Gastroesophageal sphincter (tissue), 3 donors: ENCODE data around the gene HAO1.

Experiments used
- EP300 ChIP-seq: sonication (generic); formaldehyde crosslinking; IDR thresholded peaks from one replicate; pipeline ENCODE4 v1.6.1; 2017; ENCODE audit warnings: antibody characterized with exemption, mild to moderate bottlenecking
- POLR2A ChIP-seq, 2 donors: fragments of 450-650 bp; IDR thresholded peaks; one replicate each; pipeline ENCODE4 v1.6.1; 2017; ENCODE audit warnings: antibody characterized with exemption in 2 of 2, mild to moderate bottlenecking in 2 of 2, moderate library complexity in 1 of 2
- POLR2AphosphoS5 ChIP-seq: sonication (generic); formaldehyde crosslinking; IDR thresholded peaks from one replicate; pipeline ENCODE4 v1.6.1; 2017; ENCODE audit warnings: antibody characterized with exemption
- TF ChIP-seq, protein P1 (sequence below), 4 experiments: fragments of 200-600 bp in 2 of 4; fragments of 450-650 bp in 2 of 4; sonication (generic) in 1 of 4; IDR thresholded peaks; one replicate each; pipeline ENCODE4 v1.5.1; 2017 to 2019; ENCODE audit warnings: antibody characterized with exemption in 4 of 4, mild to moderate bottlenecking in 2 of 4, moderate library complexity in 2 of 4

GRCh38 chr20:7938058-7938457 is 2.2 kb downstream of the HAO1 start:
- TF ChIP-seq POLR2AphosphoS5 (no peak), POLR2A (IDR thresholded peaks at IDR 0.05) (no peak), EP300 (no peak)
- TF ChIP-seq, protein P1, sequence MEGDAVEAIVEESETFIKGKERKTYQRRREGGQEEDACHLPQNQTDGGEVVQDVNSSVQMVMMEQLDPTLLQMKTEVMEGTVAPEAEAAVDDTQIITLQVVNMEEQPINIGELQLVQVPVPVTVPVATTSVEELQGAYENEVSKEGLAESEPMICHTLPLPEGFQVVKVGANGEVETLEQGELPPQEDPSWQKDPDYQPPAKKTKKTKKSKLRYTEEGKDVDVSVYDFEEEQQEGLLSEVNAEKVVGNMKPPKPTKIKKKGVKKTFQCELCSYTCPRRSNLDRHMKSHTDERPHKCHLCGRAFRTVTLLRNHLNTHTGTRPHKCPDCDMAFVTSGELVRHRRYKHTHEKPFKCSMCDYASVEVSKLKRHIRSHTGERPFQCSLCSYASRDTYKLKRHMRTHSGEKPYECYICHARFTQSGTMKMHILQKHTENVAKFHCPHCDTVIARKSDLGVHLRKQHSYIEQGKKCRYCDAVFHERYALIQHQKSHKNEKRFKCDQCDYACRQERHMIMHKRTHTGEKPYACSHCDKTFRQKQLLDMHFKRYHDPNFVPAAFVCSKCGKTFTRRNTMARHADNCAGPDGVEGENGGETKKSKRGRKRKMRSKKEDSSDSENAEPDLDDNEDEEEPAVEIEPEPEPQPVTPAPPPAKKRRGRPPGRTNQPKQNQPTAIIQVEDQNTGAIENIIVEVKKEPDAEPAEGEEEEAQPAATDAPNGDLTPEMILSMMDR (IDR thresholded peaks at IDR 0.05): no peak
